ENCODE data around the gene LNP1. TPM values are rescaled to one million over a fixed set of nuclear protein-coding genes. Genes with fewer than 3 reads are reported as not detected.

Gene LNP1
- total RNA-seq, 1 donor, result 2.9 TPM

DNA sequence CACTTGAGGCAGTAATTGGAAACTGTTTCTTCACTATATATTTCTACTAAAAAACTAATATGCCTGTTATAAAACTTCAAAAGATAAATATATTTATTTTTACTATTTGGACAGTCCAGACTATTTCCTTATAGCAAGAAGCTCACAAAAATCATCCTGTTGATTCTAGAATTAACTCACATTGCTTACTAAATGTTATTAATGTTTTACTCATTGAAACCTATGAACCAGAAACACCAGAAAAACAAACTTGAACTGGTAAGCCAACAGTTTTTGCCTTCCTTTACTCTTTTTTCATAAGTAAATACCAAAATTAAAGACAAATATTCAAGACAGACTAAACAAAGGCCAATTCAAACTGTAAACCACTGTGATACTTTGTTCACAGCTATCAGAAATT, 26.8 kb upstream of the LNP1 start:
- H3K4me3 ChIP-seq (ENCODE audit: insufficient read depth, low read length), result no peak overlapping the region
- no peaks in the 10 kb centered on the region for H3K27me3 ChIP-seq (ENCODE audit: insufficient read depth, low read length)
- H4K20me1 ChIP-seq (ENCODE audit: insufficient read depth, low read length), result no peaks in the 10 kb centered on the region
- no peak overlapping the region for H3K4me2 ChIP-seq (ENCODE audit: insufficient read depth, low read length)
- no peaks in the 10 kb centered on the region for H3K9me3 ChIP-seq (ENCODE audit: low read depth, low read length)
- peaks cover 62% of the 10 kb centered on the region for H3K36me3 ChIP-seq (ENCODE audit: insufficient read depth, low read length)
- no peak for DNase-seq (ENCODE audit: insufficient read length, low spot score, missing footprints)
- no peaks in the 10 kb centered on the region for H3K4me1 ChIP-seq (ENCODE audit: insufficient read depth, low read length)
- H2AFZ ChIP-seq (ENCODE audit: low read length), result no peak overlapping the region
- no peak overlapping the region for H3K27ac ChIP-seq (ENCODE audit: low read depth, low read length)
- peaks cover 18% of the 10 kb centered on the region for H3K79me2 ChIP-seq (ENCODE audit: insufficient read depth, low read length)
- no peak for TF ChIP-seq CTCF (IDR thresholded peaks at IDR 0.05; ENCODE audit: extremely low read depth, low read depth, low read length)

- peaks cover 66% of the 10 kb centered on the region for H3K36me3 ChIP-seq (ENCODE audit: insufficient read depth, low read length)
- TF ChIP-seq CTCF (IDR thresholded peaks at IDR 0.05; ENCODE audit: extremely low read depth, low read depth, low read length), result no peak
Measured at GRCh38 chr3:100376301-100376700, 25.0 kb upstream of the LNP1 start.

DNA sequence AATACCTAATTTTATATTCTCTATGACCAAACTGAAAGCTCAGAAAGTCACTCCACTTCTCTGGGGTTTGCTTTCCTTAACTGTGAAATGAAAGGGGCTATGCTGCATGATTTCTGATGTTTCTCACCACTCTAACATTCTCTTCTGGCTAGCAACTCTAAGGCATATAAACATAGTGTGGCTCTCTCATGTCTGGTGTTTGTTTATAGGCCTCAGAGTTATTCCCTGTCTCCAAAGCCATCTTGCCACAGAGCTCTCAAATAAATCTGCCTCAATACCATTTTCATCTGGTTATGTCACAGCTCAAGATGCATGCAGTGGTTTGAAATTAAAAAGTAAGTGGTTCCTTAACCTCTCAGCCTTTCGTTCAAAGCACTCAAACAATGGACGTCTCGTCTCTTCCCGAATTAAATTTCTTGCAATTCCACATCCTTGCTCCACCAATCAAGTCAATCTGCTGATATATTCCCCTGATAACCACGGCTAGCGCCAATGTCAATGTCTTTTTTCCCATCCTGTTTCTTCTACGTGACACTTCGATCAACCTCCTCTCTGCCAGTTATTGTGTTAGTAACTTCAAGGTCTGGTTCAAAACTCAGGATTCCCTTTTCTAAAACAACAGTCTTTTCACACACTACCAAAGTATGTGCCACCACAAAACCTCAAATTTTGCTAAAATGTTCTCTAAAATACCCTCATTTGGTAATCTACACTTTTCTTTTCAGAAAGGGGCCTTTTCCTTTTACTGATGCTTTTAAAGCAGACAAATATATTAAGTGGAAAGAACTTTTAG, 16.4 kb upstream of the LNP1 start:
- H3K4me2 ChIP-seq (ENCODE audit: insufficient read depth, low read length), result peak overlapping the region; percentile 15
- H3K9me3 ChIP-seq (ENCODE audit: low read depth, low read length), result no peaks in the 10 kb centered on the region
- peaks cover 11% of the 10 kb centered on the region for H4K20me1 ChIP-seq (ENCODE audit: insufficient read depth, low read length)
- no peak for DNase-seq (ENCODE audit: insufficient read length, low spot score, missing footprints)
- TF ChIP-seq CTCF (IDR thresholded peaks at IDR 0.05; ENCODE audit: extremely low read depth, low read depth, low read length), result no peak
- no peak overlapping the region for H3K4me3 ChIP-seq (ENCODE audit: insufficient read depth, low read length)
- H2AFZ ChIP-seq (ENCODE audit: low read length), result no peak overlapping the region
- H3K36me3 ChIP-seq (ENCODE audit: insufficient read depth, low read length), result peaks cover 37% of the 10 kb centered on the region
- peaks cover 28% of the 10 kb centered on the region for H3K4me1 ChIP-seq (ENCODE audit: insufficient read depth, low read length)
- peaks cover 54% of the 10 kb centered on the region for H3K79me2 ChIP-seq (ENCODE audit: insufficient read depth, low read length)
- H3K27me3 ChIP-seq (ENCODE audit: insufficient read depth, low read length), result no peaks in the 10 kb centered on the region
- H3K27ac ChIP-seq (ENCODE audit: low read depth, low read length), result peak overlapping the region; percentile 8

More at GRCh38 chr3:100376301-100376700, 25.0 kb upstream of the LNP1 start:
- no peaks in the 10 kb centered on the region for H3K9me3 ChIP-seq (ENCODE audit: low read depth, low read length)
- no peak for DNase-seq (ENCODE audit: insufficient read length, low spot score, missing footprints)
- no peak overlapping the region for H3K4me2 ChIP-seq (ENCODE audit: insufficient read depth, low read length)
- no peaks in the 10 kb centered on the region for H3K4me1 ChIP-seq (ENCODE audit: insufficient read depth, low read length)
- H3K79me2 ChIP-seq (ENCODE audit: insufficient read depth, low read length), result peaks cover 18% of the 10 kb centered on the region
- H2AFZ ChIP-seq (ENCODE audit: low read length), result no peak overlapping the region
- H3K27me3 ChIP-seq (ENCODE audit: insufficient read depth, low read length), result no peaks in the 10 kb centered on the region
- no peaks in the 10 kb centered on the region for H4K20me1 ChIP-seq (ENCODE audit: insufficient read depth, low read length)
- no peak overlapping the region for H3K4me3 ChIP-seq (ENCODE audit: insufficient read depth, low read length)
- H3K27ac ChIP-seq (ENCODE audit: low read depth, low read length), result no peak overlapping the region

GRCh38 chr3:100386437-100387074, 14.8 kb upstream of the LNP1 start:
- Histone ChIP-seq H2AFZ (ENCODE audit: low read length) (no peak overlapping the region), H3K27ac (ENCODE audit: low read depth, low read length) (no peak overlapping the region), H3K4me3 (ENCODE audit: insufficient read depth, low read length) (no peak overlapping the region), H4K20me1 (ENCODE audit: insufficient read depth, low read length) (peaks cover 17% of the 10 kb centered on the region), H3K79me2 (ENCODE audit: insufficient read depth, low read length) (peaks cover 70% of the 10 kb centered on the region), H3K4me2 (ENCODE audit: insufficient read depth, low read length) (peak overlapping the region; percentile 2), H3K9me3 (ENCODE audit: low read depth, low read length) (no peaks in the 10 kb centered on the region), H3K4me1 (ENCODE audit: insufficient read depth, low read length) (peaks cover 28% of the 10 kb centered on the region), H3K36me3 (ENCODE audit: insufficient read depth, low read length) (peaks cover 24% of the 10 kb centered on the region), H3K27me3 (ENCODE audit: insufficient read depth, low read length) (no peaks in the 10 kb centered on the region)
- no peak for DNase-seq (ENCODE audit: insufficient read length, low spot score, missing footprints)
- no peak for TF ChIP-seq CTCF (IDR thresholded peaks at IDR 0.05; ENCODE audit: extremely low read depth, low read depth, low read length)

Data from osteoblast (primary cell).